Measurements from ENCODE around the gene ZBTB25. TPM values are rescaled to one million over a fixed set of nuclear protein-coding genes. Genes with fewer than 3 reads are reported as not detected.

ZBTB25 gene
- total and polyA plus RNA-seq, 10 of the 15 experiments (the other 5 are each of a cell fraction or from before 2014, with no cell fraction given): 4.1 to 33.9 (median 9.7) TPM

GRCh38 chr14:64541972-64542835 lies 38.6 kb upstream of the ZBTB25 start:
- H3K4me1 ChIP-seq (ENCODE audit: control insufficient read depth, insufficient read depth, low read length): peaks cover 4% of the 10 kb centered on the region; the same call in 1 of the 2 replicates
- ATAC-seq: no peak
- WGBS (ENCODE audit: insufficient coverage, insufficient replicate concordance, low lambda C conversion rate, missing lambda C conversion rate): 85% methylated on average over 61 of the region's 61 CpGs
- SMC1A ChIA-PET (ENCODE audit: uncharacterized antibody, unreplicated experiment): interaction anchor here (1.2 kb wide), 2 partner anchors 19 to 47 kb away, joined by 3 to 7 read pairs; no protein-coding TSS in a partner anchor
- H2AFZ ChIP-seq (ENCODE audit: control insufficient read depth, low read depth, low read length): no peak overlapping the region
- CTCF ChIA-PET: interaction anchor here (1.4 to 2.0 kb wide), 3 partner anchors 13 to 95 kb away, joined by 3 to 9 read pairs (median 6); no protein-coding TSS in a partner anchor
- no peak overlapping the region for H3K27ac ChIP-seq (ENCODE audit: control insufficient read depth, insufficient read depth)
- POLR2A ChIA-PET: no interaction called here
- RAD21 ChIA-PET (ENCODE audit: unreplicated experiment): no interaction called here
- no peaks in the 10 kb centered on the region for H3K36me3 ChIP-seq (ENCODE audit: control insufficient read depth in 2 of 2, insufficient read depth in 2 of 2, low read length in 1 of 2)
- H3K4me3 ChIP-seq: no peak overlapping the region
- BruUV-seq (replicated peaks): no TSS peak
- no peak for DNase-seq (ENCODE audit: low read depth, low spot score)
- no peak overlapping the region for H3K9ac ChIP-seq (ENCODE audit: control insufficient read depth, insufficient read depth, low read length)
- no peaks in the 10 kb centered on the region for H4K20me1 ChIP-seq (ENCODE audit: control insufficient read depth, insufficient read depth)
- in situ Hi-C loops (cut with MboI): no loop called here
- intact Hi-C loops (cut with micrococcal nuclease; ENCODE audit: unreplicated experiment): loop anchor here (2.0 to 5.0 kb wide), 3 partner anchors 37 to 220 kb away; partner anchors contain the start of gene ZBTB1
- no peaks in the 10 kb centered on the region for H3K79me2 ChIP-seq (ENCODE audit: control insufficient read depth, insufficient read depth, low read length)
- peak overlapping the region; percentile 26; the same call in 1 of the 2 replicates for H3K4me2 ChIP-seq (ENCODE audit: control insufficient read depth, insufficient read depth)
- H3K9me3 ChIP-seq (replicated peaks; ENCODE audit: control insufficient read depth, insufficient read depth, low read length): peaks cover 15% of the 10 kb centered on the region; the same call in 2 of the 3 replicates
- H3K27me3 ChIP-seq (replicated peaks in 1 of 2; ENCODE audit: control insufficient read depth in 2 of 2, insufficient read depth in 2 of 2, low read length in 1 of 2): peaks cover 6 to 9% of the 10 kb centered on the region in 2 experiments
- TF ChIP-seq RAD21 (IDR thresholded peaks at IDR 0.05; ENCODE audit: insufficient read depth, low read depth, low read length) (no peak), CHD1 (IDR thresholded peaks at IDR 0.05; ENCODE audit: low read depth, low read length) (no peak), PML (IDR thresholded peaks at IDR 0.05; ENCODE audit: low read length) (no peak), ZSCAN29 (IDR thresholded peaks at IDR 0.05) (no peak), POLR2AphosphoS2 (IDR thresholded peaks at IDR 0.05; ENCODE audit: low read depth, low read length) (no peak), EED (IDR thresholded peaks at IDR 0.05; ENCODE audit: low read depth) (no peak), SREBF2 (IDR thresholded peaks at IDR 0.05; ENCODE audit: low read length) (no peak), SRF (IDR thresholded peaks at IDR 0.05; ENCODE audit: low read depth in 2 of 2, low read length in 2 of 2) (no peak), HDAC2 (IDR thresholded peaks at IDR 0.05) (no peak), FOXM1 (IDR thresholded peaks at IDR 0.05; ENCODE audit: low read depth, low read length) (no peak), NR2C2 (IDR thresholded peaks at IDR 0.05; ENCODE audit: borderline replicate concordance, control insufficient read depth, insufficient read length, low read depth) (no peak), ZNF687 (IDR thresholded peaks at IDR 0.05) (no peak)
- FAIRE-seq: no peak

Measured in GM12878 (cell line).